Measurements from ENCODE around the gene ADCY7.

- TF ChIP-seq L3MBTL2 (conservative IDR thresholded peaks at IDR 0.05): no peak
- TF ChIP-seq SP1 (IDR thresholded peaks at IDR 0.05): no peak
- TF ChIP-seq FOXA1 (IDR thresholded peaks at IDR 0.05): no peak
- no peak for TF ChIP-seq FOXK2 (IDR thresholded peaks at IDR 0.05)
These were observed 50.7 kb downstream of the ADCY7 start for GRCh38 chr16:50316848-50317630.
